GM21515 (cell line): ENCODE data around the gene CFAP74.
"Not testable (repeated sequence)": the region's sequence is repeated elsewhere in the genome, so short reads cannot be mapped to it uniquely, and the experiment has no call there.

ENCODE experiments used
- ATAC-seq: cut with Tn5 transposase; IDR thresholded peaks from one replicate; pipeline ENCODE4 v1.9.1; 2021; ENCODE audit not compliant: unreplicated experiment

CFAP74 gene

DNA sequence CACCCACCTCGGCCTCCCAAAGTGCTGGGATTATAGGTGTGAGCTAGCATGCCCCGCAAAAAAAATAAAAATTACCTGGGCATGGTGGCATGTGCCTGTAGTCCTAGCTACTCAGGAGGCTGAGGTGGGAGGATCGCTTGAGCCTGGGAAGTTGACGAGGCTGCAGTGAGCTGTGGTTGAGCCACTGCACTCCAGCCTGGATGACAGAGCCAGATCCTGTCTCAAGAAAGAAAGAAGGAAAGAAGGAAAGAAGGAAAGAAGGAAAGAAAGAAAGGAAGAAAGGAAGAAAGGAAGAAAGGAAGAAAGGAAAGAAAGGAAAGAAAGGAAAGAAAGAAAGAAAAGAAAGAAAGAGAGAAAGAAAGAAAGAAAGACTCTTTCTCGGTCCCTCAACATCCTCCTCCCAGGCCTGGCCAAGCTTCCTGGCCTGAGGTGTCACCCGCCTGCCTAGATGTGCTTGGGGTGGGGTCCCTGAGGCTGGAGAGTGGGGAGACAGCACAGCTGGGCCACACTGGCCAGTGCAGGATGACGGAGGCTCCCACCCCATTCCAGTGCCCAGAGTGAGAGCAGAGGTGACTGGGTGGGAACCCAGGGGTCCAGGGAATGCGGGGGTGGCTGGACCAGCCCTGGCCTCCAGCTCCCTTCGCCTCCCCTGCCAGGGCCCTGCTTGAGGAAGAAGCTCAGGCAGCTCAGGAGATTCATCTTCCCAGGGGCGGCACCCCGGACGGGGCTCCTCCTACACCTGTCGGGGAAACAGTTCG is 102.5 kb downstream of the CFAP74 start:
- no peak for ATAC-seq

GRCh38 chr1:1899967-1900327 is 103.6 kb downstream of the CFAP74 start:
- ATAC-seq: no peak

- no peak for ATAC-seq
These were observed 104.2 kb downstream of the CFAP74 start for GRCh38 chr1:1899266-1899966.

DNA sequence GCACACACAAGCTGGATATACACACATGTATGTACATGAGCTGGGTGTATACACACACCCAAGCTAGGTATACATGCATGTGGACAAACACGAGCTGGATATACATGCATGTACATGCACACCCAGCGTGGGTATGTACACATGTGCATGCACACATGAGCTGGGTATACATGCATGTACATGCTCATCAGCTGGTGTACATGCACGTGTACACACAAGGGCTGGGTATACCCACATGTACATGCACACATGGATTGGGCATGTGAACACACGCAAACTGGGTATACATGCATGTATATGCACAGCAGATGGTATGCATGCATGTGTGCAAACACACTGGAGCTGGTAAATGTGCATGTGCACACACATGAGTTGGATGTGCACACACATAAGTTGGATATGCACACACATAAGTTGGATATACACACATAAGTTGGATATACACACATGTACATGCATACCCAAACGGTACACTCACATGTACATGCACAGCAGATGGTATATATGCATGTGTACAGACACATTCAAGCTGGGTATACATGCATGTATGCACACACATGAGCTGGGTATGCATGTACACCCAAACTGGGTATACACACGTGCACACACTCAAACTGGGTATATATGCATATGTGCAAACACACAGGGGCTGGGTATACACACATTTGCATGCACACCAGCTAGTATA is 105.2 kb downstream of the CFAP74 start:
- no peak for ATAC-seq

GRCh38 chr1:1895456-1896336 is 107.9 kb downstream of the CFAP74 start:
- no peak for ATAC-seq

GRCh38 chr1:1895060-1895418 is 108.5 kb downstream of the CFAP74 start:
- ATAC-seq: no peak

- no peak for ATAC-seq
These were observed 109.1 kb downstream of the CFAP74 start for GRCh38 chr1:1894354-1895059.

DNA sequence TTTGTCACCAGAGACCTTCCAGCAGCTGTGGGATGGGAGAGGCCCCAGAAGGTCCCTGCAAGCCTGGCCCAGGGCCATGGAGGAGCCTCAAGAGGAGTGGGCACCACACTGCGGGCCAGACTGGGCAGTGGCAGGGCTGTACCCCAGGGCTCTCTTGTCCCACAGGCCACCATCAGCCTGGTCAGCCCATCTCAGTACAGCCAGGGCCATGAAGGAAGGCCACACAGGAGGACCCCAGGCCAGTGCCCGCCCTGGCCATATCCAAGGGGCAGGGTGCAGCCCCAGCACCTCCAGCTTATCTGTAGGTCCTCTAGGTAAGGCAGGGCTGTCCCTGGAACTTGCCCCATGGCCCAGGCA is 109.6 kb downstream of the CFAP74 start:
- ATAC-seq: no peak

DNA sequence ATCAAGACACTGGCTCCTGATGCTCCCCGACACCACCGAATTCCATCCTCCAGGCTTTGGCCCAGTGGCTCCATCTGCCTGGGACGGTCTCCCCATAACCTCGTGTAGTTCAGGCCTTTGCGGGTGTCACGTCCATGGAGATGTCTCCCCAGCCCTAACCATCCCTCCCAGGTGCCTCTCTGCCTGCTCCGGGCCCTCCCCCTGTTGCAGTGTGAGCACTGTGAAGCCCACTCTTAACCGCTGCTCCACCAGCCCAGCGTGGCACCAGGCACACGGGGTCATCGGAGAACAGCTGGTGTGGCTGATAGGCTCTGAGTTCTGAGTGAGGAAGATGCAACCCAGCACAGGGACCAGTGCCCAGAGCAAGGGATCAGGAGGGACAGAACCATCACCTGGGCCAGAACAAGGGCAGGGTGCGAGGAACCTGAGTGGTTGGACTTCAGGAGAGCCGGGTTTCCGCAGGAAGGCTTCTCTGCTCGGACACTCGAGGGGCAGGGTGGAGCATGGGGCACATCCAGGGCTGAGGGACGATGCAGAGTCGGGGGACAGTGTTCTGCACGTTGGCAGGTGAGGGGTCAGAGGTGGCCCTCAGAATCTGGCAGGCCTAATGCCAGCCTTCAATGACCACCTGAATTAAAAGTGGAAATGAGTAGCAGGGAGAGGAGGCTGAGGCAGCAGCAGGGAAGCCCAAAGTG is 110.1 kb downstream of the CFAP74 start:
- ATAC-seq: no peak

GRCh38 chr1:1892763-1893120 is 110.8 kb downstream of the CFAP74 start:
- no peak for ATAC-seq

DNA sequence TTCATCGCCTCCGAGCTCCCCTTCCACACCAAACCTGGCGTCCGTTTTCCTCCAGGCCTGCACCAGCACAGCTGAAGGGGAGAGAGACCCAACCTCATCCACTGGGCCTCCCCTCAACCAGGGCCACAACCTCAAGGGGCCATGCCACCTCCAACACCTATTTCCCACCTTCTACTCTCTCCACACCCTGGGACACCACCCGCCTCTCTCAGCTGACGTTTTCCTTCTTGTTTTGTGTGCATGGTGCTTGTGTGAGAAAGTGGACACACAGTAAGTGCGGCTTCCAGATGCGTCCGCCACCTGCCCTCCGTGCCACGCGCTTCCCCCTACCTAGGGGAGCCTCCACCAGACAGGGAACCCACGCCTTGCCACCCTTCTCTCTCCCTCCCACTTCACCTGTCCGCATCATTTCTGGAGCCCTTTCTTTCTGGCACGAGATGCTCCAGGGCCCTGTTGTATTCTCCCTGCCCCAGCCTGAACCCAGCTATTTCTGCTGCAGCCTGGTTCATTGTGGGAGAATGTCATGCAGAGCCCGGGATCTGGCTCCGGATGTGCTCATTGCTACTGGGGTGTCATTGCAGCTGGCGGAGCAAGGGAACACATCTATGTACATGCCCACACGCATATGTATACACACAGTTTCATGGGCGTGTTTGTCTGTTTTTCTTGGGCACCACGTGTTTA is 111.4 kb downstream of the CFAP74 start:
- ATAC-seq: no peak

DNA sequence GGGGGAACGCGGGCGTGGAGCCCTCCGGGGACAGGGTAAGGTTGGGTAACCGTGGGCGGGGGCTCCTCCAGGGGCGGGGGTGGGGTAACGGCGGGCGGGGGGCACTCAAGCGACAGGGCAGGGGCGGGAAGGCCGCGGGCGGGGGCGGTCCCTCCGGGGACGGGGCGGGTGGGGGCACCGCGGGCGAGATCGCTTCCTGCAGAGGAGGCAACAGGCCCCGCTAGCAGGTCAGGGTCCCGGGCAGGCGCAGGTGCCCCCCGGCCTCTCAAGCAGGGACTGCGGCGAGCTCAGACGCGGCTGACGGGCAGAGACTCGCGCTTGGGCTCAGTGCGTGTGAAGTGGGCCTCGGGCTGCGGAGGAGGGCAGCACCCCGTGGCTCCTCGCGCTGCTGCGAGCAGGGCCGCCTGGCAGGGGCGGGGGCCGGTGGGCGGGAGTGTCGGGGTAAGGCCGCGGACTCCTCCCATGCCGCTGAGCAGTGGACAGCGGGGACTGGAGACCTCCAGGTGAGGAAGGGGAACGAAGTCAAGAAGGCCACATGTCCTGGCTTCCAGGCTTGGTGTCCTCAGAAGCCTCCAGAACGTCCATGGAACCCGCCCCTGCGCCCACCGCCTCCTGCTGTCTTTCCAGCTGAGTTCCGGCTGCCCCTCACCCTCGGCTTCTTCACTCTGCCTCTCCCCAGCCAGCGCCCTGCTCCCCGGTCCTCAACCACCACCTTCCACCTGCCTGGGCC is 112.1 kb downstream of the CFAP74 start:
- ATAC-seq: no peak

DNA sequence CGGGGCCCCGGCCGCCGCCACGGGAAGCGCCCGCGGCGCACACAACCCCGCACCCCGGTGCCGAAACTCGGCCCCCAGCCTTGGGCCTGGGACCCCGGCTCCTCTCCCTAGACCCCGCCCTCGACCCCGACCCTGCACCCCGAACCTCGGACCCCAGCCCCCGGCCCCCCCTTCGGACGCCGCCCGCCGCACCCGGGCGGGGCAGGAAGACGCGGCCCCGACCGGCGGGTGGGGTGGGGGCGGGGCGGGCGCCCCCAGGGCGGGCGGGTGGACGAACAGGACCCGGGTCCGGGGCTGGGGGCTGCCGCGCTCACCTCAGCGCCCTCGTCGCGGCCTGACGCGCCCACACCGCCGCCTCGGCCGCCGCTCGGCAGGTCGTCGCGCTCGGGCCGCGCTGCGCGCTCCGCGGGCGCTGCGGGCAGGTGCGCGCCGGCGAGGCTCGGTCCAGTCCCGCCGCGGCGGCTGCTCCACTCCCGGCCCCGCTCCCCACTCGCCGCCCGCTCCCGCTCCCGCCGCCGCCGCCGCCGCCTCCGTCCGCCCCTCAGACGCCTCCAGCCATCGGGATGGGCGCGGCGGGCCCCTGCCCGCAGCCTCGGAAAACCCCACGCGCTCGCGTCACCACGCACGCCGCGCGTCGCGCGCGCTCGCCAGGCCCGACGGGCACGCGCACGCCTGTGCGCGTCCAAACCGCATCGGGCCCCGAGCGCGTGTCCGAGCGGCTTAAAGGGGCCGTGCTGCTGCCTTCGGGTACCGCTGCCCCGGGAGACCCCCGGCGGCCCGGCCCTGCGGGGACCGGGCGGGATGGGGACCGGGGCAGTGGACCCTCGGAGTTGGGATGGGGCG is 112.9 kb downstream of the CFAP74 start, which contains the start of gene GNB1:
TSS of gene GNB1 (minus strand) at position 582 of the 843 bp plus-strand sequence. CDS start 65,634 bp downstream, outside the sequence.
- ATAC-seq: peak; percentile 65

GRCh38 chr1:1889847-1890505 is 113.6 kb downstream of the CFAP74 start:
- ATAC-seq: peak; percentile 30

DNA sequence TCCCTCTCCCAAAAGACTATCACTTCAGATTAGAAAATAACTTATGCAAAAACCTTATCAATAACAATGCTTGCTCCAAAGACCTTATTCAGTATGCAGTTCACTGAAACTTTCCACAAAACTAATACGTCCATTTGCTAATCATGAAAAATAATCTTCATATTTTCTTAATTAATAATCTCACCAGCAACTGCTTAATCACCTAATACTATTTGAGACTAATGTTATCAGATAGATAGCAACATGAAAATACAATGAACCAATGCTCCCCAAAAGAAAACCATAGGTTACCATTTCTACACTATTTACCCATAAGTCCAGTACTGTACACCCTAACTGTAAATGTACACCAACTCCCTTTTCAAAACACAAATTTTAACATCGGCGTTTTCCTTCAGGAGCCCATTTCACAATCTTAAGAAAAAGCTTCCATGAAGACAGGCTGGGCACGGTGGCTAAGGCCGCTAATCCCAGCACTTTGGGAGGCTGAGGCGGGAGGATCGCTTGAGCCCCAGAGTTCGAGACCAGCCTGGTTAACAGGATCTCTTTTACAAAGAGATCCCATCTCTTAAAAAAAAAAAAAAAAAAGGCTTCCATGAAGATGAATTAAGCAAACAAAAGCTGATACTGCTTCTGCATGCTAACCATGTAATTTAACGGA is 114.4 kb downstream of the CFAP74 start:
- ATAC-seq: no peak

DNA sequence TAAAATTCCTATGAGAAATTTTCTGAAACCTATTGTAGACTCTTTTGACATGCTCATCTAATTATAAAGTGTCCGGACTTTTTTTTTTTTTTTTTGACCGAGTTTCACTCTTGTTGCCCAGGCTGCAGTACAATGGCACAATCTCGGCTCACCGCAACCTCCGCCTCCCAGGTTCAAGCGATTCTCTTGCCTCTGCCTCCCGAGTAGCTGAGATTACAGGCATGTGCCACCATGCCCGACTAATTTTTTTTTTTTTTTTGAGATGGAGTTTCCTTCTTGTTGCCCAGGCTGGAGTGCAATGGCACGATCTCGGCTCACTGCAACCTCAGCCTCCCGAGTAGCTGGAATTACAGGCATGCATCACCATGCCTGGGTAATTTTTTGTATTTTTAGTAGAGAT is 119.7 kb downstream of the CFAP74 start:
- not testable (repeated sequence) for ATAC-seq
